ENCODE data around the gene SIL1. TPM values are rescaled to one million over a fixed set of nuclear protein-coding genes. Genes with fewer than 3 reads are reported as not detected.
"Not testable (repeated sequence)": the region's sequence is repeated elsewhere in the genome, so short reads cannot be mapped to it uniquely, and the experiment has no call there.

SIL1 gene
- total RNA-seq, 1 donor from 2014 or later, result 16.0 TPM

- DNase-seq (ENCODE audit: low read depth, low spot score), result no peak
- Mint-ChIP-seq H3K4me1 (peaks cover 25% of the 10 kb centered on the region), H3K9me3 (no peaks in the 10 kb centered on the region), H3K36me3 (ENCODE audit: low read depth) (peaks cover 3% of the 10 kb centered on the region), H3K27me3 (ENCODE audit: low read depth) (no peaks in the 10 kb centered on the region), H3K4me3 (no peak overlapping the region), H3K27ac (ENCODE audit: unreplicated experiment) (no peak overlapping the region)
- TF ChIP-seq CTCF (conservative IDR thresholded peaks at IDR 0.05), result no peak
Observed at GRCh38 chr5:139079225-139079990, 118.8 kb downstream of the SIL1 start.

- Mint-ChIP-seq H3K9me3 (no peaks in the 10 kb centered on the region), H3K27ac (ENCODE audit: unreplicated experiment) (no peak overlapping the region), H3K4me1 (peaks cover 25% of the 10 kb centered on the region), H3K4me3 (no peak overlapping the region), H3K36me3 (ENCODE audit: low read depth) (peaks cover 3% of the 10 kb centered on the region), H3K27me3 (ENCODE audit: low read depth) (no peaks in the 10 kb centered on the region)
- no peak for TF ChIP-seq CTCF (conservative IDR thresholded peaks at IDR 0.05)
- no peak for DNase-seq (ENCODE audit: low read depth, low spot score)
Observed at GRCh38 chr5:139078345-139078744, 119.8 kb downstream of the SIL1 start.

GRCh38 chr5:139077899-139078298 lies 120.3 kb downstream of the SIL1 start:
- TF ChIP-seq CTCF (conservative IDR thresholded peaks at IDR 0.05), result no peak
- Mint-ChIP-seq H3K4me3 (no peak overlapping the region), H3K36me3 (ENCODE audit: low read depth) (peaks cover 3% of the 10 kb centered on the region), H3K27ac (ENCODE audit: unreplicated experiment) (no peak overlapping the region), H3K4me1 (peaks cover 25% of the 10 kb centered on the region), H3K27me3 (ENCODE audit: low read depth) (no peaks in the 10 kb centered on the region), H3K9me3 (no peaks in the 10 kb centered on the region)
- no peak for DNase-seq (ENCODE audit: low read depth, low spot score)

- Mint-ChIP-seq H3K4me3 (no peak overlapping the region), H3K27me3 (ENCODE audit: low read depth) (no peaks in the 10 kb centered on the region), H3K36me3 (ENCODE audit: low read depth) (no peaks in the 10 kb centered on the region), H3K9me3 (no peaks in the 10 kb centered on the region), H3K27ac (ENCODE audit: unreplicated experiment) (no peak overlapping the region), H3K4me1 (peaks cover 25% of the 10 kb centered on the region)
- DNase-seq (ENCODE audit: low read depth, low spot score), result no peak
- no peak for TF ChIP-seq CTCF (conservative IDR thresholded peaks at IDR 0.05)
Observed at GRCh38 chr5:139076111-139076510, 122.1 kb downstream of the SIL1 start.

GRCh38 chr5:139075066-139076050 lies 122.8 kb downstream of the SIL1 start:
- Mint-ChIP-seq H3K4me3 (no peak overlapping the region), H3K27ac (ENCODE audit: unreplicated experiment) (no peak overlapping the region), H3K36me3 (ENCODE audit: low read depth) (no peaks in the 10 kb centered on the region), H3K4me1 (peaks cover 25% of the 10 kb centered on the region), H3K27me3 (ENCODE audit: low read depth) (no peaks in the 10 kb centered on the region), H3K9me3 (no peaks in the 10 kb centered on the region)
- TF ChIP-seq CTCF (conservative IDR thresholded peaks at IDR 0.05), result no peak
- DNase-seq (ENCODE audit: low read depth, low spot score), result no peak

GRCh38 chr5:139073956-139074355 lies 124.2 kb downstream of the SIL1 start:
- not testable (repeated sequence) for H3K27me3 Mint-ChIP-seq (ENCODE audit: low read depth); DNase-seq (ENCODE audit: low read depth, low spot score); H3K9me3 Mint-ChIP-seq; H3K27ac Mint-ChIP-seq (ENCODE audit: unreplicated experiment); H3K36me3 Mint-ChIP-seq (ENCODE audit: low read depth); H3K4me3 Mint-ChIP-seq
- H3K4me1 Mint-ChIP-seq, result peaks cover 15% of the 10 kb centered on the region

All from neural crest cell (in vitro differentiated cells).